Lower leg skin (tissue), 3 donors: Measurements from ENCODE around the gene RAMAC.

Experiments
- POLR2A ChIP-seq, 2 donors: fragments of 450-650 bp; IDR thresholded peaks; one replicate each; pipeline ENCODE4 v1.6.1; 2016 to 2017; ENCODE audit warnings: antibody characterized with exemption in 2 of 2, mild to moderate bottlenecking in 1 of 2, moderate library complexity in 1 of 2
- TF ChIP-seq, protein P1 (sequence below), 3 donors: fragments of 450-650 bp; IDR thresholded peaks; one replicate each; pipeline ENCODE4 v1.5.1; 2016; ENCODE audit warnings: antibody characterized with exemption in 3 of 3, mild to moderate bottlenecking in 3 of 3, moderate library complexity in 2 of 3

DNA sequence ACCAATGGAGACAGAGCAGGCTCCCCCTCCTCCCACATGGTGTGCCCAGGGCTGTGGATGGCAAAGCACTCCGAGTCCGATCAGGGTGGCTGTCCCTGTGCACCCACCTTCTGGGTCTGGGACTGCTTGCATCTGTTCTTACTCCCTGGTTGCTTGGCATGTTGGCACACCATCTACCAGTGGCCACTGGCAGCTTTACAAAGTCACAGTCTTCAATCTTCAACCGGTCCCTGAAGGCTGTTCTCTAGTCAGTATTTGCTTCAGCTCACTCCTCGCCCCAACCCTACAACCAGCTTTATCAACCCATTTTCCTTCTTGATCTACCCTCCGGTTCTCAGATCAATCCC lies 48.3 kb upstream of the RAMAC start:
- TF ChIP-seq, protein P1, sequence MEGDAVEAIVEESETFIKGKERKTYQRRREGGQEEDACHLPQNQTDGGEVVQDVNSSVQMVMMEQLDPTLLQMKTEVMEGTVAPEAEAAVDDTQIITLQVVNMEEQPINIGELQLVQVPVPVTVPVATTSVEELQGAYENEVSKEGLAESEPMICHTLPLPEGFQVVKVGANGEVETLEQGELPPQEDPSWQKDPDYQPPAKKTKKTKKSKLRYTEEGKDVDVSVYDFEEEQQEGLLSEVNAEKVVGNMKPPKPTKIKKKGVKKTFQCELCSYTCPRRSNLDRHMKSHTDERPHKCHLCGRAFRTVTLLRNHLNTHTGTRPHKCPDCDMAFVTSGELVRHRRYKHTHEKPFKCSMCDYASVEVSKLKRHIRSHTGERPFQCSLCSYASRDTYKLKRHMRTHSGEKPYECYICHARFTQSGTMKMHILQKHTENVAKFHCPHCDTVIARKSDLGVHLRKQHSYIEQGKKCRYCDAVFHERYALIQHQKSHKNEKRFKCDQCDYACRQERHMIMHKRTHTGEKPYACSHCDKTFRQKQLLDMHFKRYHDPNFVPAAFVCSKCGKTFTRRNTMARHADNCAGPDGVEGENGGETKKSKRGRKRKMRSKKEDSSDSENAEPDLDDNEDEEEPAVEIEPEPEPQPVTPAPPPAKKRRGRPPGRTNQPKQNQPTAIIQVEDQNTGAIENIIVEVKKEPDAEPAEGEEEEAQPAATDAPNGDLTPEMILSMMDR (IDR thresholded peaks at IDR 0.05): no peak
- no peak for TF ChIP-seq POLR2A (IDR thresholded peaks at IDR 0.05)
